ENCODE data around the gene TSSK6.

The TSSK6 gene

GRCh38 chr19:19544954-19545591 lies 29.7 kb upstream of the TSSK6 start:
- no peak for DNase-seq (ENCODE audit: low spot score)

GRCh38 chr19:19544257-19544953 lies 29.1 kb upstream of the TSSK6 start:
- no peak for DNase-seq (ENCODE audit: low spot score)

- no peak for DNase-seq (ENCODE audit: low spot score)
Measured at GRCh38 chr19:19543640-19544039, 28.3 kb upstream of the TSSK6 start.

- DNase-seq (ENCODE audit: low spot score) = no peak
Measured at GRCh38 chr19:19543101-19543500, 27.8 kb upstream of the TSSK6 start.

- DNase-seq (ENCODE audit: low spot score) = no peak
Measured at GRCh38 chr19:19542507-19542906, 27.2 kb upstream of the TSSK6 start.

GRCh38 chr19:19541616-19542015 lies 26.3 kb upstream of the TSSK6 start:
- DNase-seq (ENCODE audit: low spot score) = no peak

GRCh38 chr19:19540715-19541515 lies 25.6 kb upstream of the TSSK6 start:
- peak; percentile 93 for DNase-seq (ENCODE audit: low spot score)

GRCh38 chr19:19540064-19540714 lies 24.8 kb upstream of the TSSK6 start:
- peak; percentile 92 for DNase-seq (ENCODE audit: low spot score)

- DNase-seq (ENCODE audit: low spot score) = no peak
Measured at GRCh38 chr19:19539698-19540063, 24.3 kb upstream of the TSSK6 start.

- DNase-seq (ENCODE audit: low spot score) = no peak
Measured at GRCh38 chr19:19538785-19539166, 23.4 kb upstream of the TSSK6 start.

GRCh38 chr19:19538061-19538784 lies 22.9 kb upstream of the TSSK6 start, which contains the start of gene CILP2:
Gene CILP2, plus strand, starts transcription at chr19:19538265. Its CDS starts 85 bp downstream, at chr19:19538350.
- DNase-seq (ENCODE audit: low spot score) = peak; percentile 92

- no peak for DNase-seq (ENCODE audit: low spot score)
Measured at GRCh38 chr19:19537075-19538048, 22.0 kb upstream of the TSSK6 start.

- DNase-seq (ENCODE audit: low spot score) = no peak
Measured at GRCh38 chr19:19535311-19536191, 20.2 kb upstream of the TSSK6 start.

GRCh38 chr19:19534556-19535265 lies 19.4 kb upstream of the TSSK6 start:
- no peak for DNase-seq (ENCODE audit: low spot score)

GRCh38 chr19:19533841-19534240 lies 18.5 kb upstream of the TSSK6 start:
- no peak for DNase-seq (ENCODE audit: low spot score)

GRCh38 chr19:19532806-19533701 lies 17.7 kb upstream of the TSSK6 start:
- DNase-seq (ENCODE audit: low spot score) = no peak

GRCh38 chr19:19531951-19532805 lies 16.8 kb upstream of the TSSK6 start:
- peak; percentile 86 for DNase-seq (ENCODE audit: low spot score)

All from iPS-NIHi11 (cell line).